Measurements from ENCODE around the gene TSFM. TPM values are rescaled to one million over a fixed set of nuclear protein-coding genes. Genes with fewer than 3 reads are reported as not detected.

The TSFM gene
- total RNA-seq, 1 experiment from 2014 or later: 40.7 TPM

DNA sequence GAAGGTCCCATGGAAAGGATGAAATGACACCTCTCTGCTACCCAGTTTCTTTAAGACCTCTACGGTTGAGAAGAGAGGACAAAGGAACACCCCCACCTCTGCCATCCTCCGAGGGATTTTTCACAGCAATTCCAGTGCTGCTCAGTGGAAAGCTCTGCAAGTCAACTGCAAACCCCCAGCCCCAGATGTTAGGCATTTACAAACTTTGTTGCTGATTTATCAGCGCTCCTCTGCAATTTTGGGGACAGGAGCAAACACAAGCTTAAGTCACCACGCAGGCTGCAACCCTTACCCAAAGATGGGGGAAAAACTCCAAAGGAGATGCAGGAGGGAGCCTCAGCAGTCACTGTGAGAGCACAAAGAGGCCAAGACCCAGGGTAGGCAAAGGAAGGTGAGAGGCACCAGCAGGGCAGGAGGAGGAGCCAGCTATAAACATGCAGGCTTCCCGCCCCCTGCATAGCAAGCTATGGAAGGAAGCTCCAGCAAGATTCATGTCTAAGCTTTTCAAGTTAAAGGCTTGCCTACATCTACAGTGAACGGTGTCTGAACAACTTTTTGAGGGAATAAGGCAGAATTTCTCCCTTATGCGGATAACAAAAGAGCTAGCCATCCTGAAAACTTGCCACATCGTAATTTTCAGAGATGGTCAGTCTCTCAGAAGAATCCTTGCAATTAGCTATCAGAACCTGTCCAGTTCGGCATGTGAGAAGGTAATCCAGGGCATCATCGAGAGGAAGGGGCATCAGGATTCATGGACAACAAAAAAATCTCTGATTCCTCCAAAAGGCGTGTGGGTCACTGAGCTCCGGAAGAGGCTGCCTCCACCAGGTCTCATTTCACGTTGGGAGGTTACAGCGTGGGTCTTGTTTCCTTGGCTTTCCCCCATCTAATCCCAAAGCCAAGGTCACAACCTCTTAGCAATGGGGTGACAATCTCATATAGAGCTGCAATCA, 60.0 kb downstream of the TSFM start:
- Histone ChIP-seq H3K27ac (ENCODE audit: low read length) (no peak overlapping the region), H3K9me2 (replicated peaks; ENCODE audit: insufficient read depth, low read length) (no peaks in the 10 kb centered on the region), H3K9me3 (ENCODE audit: low read length) (no peaks in the 10 kb centered on the region), H3K4me1 (ENCODE audit: low read length) (peaks cover 35% of the 10 kb centered on the region), H3K4me3 (ENCODE audit: low read length) (no peak overlapping the region), H3K79me2 (ENCODE audit: low read length) (no peaks in the 10 kb centered on the region), H3K36me3 (ENCODE audit: insufficient read depth, low read length) (no peaks in the 10 kb centered on the region), H2AFZ (ENCODE audit: low read length) (no peak overlapping the region), H3K27me3 (ENCODE audit: low read length) (no peaks in the 10 kb centered on the region), H3K4me2 (ENCODE audit: low read depth, low read length, poor library complexity, severe bottlenecking) (no peak overlapping the region), H3K9ac (ENCODE audit: low read length) (no peak overlapping the region), H4K20me1 (ENCODE audit: insufficient read depth, low read depth, low read length) (peaks cover 31% of the 10 kb centered on the region; the same call in 1 of the 2 replicates)
- peak; percentile 49 for DNase-seq

DNA sequence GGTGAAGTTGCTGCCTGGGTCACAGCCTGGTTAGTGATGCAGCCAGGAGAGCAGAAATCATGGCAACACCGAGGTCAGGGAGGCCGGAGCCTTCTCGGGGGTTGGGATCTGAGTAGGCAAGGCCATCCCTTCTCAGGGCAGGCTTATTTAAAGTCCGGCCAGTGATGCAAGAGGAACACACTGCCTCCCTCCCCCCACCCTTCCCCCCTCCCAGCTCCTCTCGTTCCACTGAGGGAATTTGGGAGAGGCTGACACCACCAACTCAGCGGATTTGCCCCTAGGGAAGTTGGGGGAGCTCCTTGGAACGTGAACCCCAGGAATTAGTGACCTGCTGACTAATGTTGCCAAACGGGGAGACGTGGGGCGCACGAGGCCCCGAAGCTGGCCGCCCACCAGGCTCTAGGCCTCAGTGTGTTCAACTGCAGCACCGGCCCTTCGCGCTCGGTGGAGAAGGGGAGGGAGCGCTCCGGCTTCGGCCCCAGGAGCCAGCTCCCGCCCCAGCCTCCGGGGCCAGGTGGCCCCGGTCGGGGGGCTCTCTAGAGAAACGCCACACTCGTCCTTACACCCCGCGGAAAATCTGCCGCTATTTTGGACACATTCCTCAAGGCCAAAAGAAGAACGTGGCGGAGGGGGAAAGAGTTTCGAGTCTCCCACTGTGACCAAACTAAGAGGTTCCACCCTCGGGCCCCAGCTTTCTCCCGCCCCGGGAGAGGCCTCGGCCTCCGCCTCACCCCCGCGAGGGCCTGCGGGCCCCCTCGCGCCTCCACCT, 62.3 kb downstream of the TSFM start:
- no peak overlapping the region for H3K27ac ChIP-seq (ENCODE audit: low read length)
- H3K9ac ChIP-seq (ENCODE audit: low read length): peak overlapping the region; percentile 84
- peaks cover 35% of the 10 kb centered on the region for H3K4me1 ChIP-seq (ENCODE audit: low read length)
- no peaks in the 10 kb centered on the region for H3K36me3 ChIP-seq (ENCODE audit: insufficient read depth, low read length)
- peaks cover 26% of the 10 kb centered on the region; the same call in 1 of the 2 replicates for H4K20me1 ChIP-seq (ENCODE audit: insufficient read depth, low read depth, low read length)
- no peaks in the 10 kb centered on the region for H3K9me2 ChIP-seq (replicated peaks; ENCODE audit: insufficient read depth, low read length)
- H3K4me2 ChIP-seq (ENCODE audit: low read depth, low read length, poor library complexity, severe bottlenecking): peak overlapping the region; percentile 98
- peak overlapping the region; percentile 96 for H3K4me3 ChIP-seq (ENCODE audit: low read length)
- H3K9me3 ChIP-seq (ENCODE audit: low read length): no peaks in the 10 kb centered on the region
- peak; percentile 51 for DNase-seq
- peak overlapping the region; percentile 94; the same call in 1 of the 2 replicates for H2AFZ ChIP-seq (ENCODE audit: low read length)
- H3K27me3 ChIP-seq (ENCODE audit: low read length): no peaks in the 10 kb centered on the region
- H3K79me2 ChIP-seq (ENCODE audit: low read length): no peaks in the 10 kb centered on the region

GRCh38 chr12:57845478-57846284, 63.1 kb downstream of the TSFM start:
- Histone ChIP-seq H3K9me3 (ENCODE audit: low read length) (no peaks in the 10 kb centered on the region), H4K20me1 (ENCODE audit: insufficient read depth, low read depth, low read length) (peaks cover 21% of the 10 kb centered on the region; the same call in 1 of the 2 replicates), H3K79me2 (ENCODE audit: low read length) (no peaks in the 10 kb centered on the region), H3K4me2 (ENCODE audit: low read depth, low read length, poor library complexity, severe bottlenecking) (peak overlapping the region; percentile 98), H3K9ac (ENCODE audit: low read length) (peak overlapping the region; percentile 84), H3K27me3 (ENCODE audit: low read length) (no peaks in the 10 kb centered on the region), H2AFZ (ENCODE audit: low read length) (peak overlapping the region; percentile 94), H3K27ac (ENCODE audit: low read length) (no peak overlapping the region), H3K36me3 (ENCODE audit: insufficient read depth, low read length) (no peaks in the 10 kb centered on the region), H3K9me2 (replicated peaks; ENCODE audit: insufficient read depth, low read length) (no peaks in the 10 kb centered on the region), H3K4me1 (ENCODE audit: low read length) (peaks cover 35% of the 10 kb centered on the region), H3K4me3 (ENCODE audit: low read length) (peak overlapping the region; percentile 96)
- peak; percentile 68 for DNase-seq

DNA sequence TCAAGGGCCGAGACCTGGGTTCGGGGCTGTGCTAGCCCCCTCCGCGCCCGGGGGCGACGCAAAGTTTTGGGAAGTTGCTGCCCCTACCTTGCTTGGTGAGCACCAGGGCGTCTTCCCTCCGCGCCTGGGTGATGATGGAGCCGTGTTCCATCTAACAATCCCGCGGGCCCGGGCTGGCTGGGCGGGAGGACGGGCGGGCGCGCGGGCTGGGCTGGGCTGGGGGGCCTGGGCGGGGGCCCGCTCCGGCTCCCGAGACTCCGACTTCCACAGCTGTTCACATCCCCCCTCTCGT, 63.6 kb downstream of the TSFM start:
- DNase-seq: peak; percentile 59
- Histone ChIP-seq H3K9me3 (ENCODE audit: low read length) (no peaks in the 10 kb centered on the region), H3K9me2 (replicated peaks; ENCODE audit: insufficient read depth, low read length) (no peaks in the 10 kb centered on the region), H3K4me2 (ENCODE audit: low read depth, low read length, poor library complexity, severe bottlenecking) (peak overlapping the region; percentile 98), H3K4me1 (ENCODE audit: low read length) (peaks cover 35% of the 10 kb centered on the region), H3K4me3 (ENCODE audit: low read length) (peak overlapping the region; percentile 96), H4K20me1 (ENCODE audit: insufficient read depth, low read depth, low read length) (peaks cover 17% of the 10 kb centered on the region; the same call in 1 of the 2 replicates), H3K9ac (ENCODE audit: low read length) (peak overlapping the region; percentile 84), H3K79me2 (ENCODE audit: low read length) (no peaks in the 10 kb centered on the region), H3K27ac (ENCODE audit: low read length) (no peak overlapping the region), H3K27me3 (ENCODE audit: low read length) (no peaks in the 10 kb centered on the region), H2AFZ (ENCODE audit: low read length) (peak overlapping the region; percentile 94), H3K36me3 (ENCODE audit: insufficient read depth, low read length) (no peaks in the 10 kb centered on the region)

GRCh38 chr12:57846577-57847319, 64.2 kb downstream of the TSFM start, which contains the start of gene CTDSP2:
CTDSP2 (minus strand) TSS chr12:57846729; CDS start chr12:57846435, 294 bp downstream.
- DNase-seq: peak; percentile 96
- no peak within 1 kb of the TSS for H3K27ac ChIP-seq (ENCODE audit: low read length)

More at GRCh38 chr12:57846577-57847319, 64.2 kb downstream of the TSFM start, which contains the start of gene CTDSP2:
- Histone ChIP-seq H3K9me2 (replicated peaks; ENCODE audit: insufficient read depth, low read length) (no peaks in the 10 kb centered on the region), H3K9ac (ENCODE audit: low read length) (peak within 1 kb of the TSS; percentile 84), H3K4me2 (ENCODE audit: low read depth, low read length, poor library complexity, severe bottlenecking) (peak within 1 kb of the TSS; percentile 98), H3K36me3 (ENCODE audit: insufficient read depth, low read length) (no peaks in the 10 kb centered on the region), H3K4me3 (ENCODE audit: low read length) (peak within 1 kb of the TSS; percentile 96), H3K4me1 (ENCODE audit: low read length) (peaks cover 35% of the 10 kb centered on the region), H3K79me2 (ENCODE audit: low read length) (no peaks in the 10 kb centered on the region), H2AFZ (ENCODE audit: low read length) (peak within 1 kb of the TSS; percentile 94), H4K20me1 (ENCODE audit: insufficient read depth, low read depth, low read length) (peaks cover 11% of the 10 kb centered on the region; the same call in 1 of the 2 replicates), H3K9me3 (ENCODE audit: low read length) (no peaks in the 10 kb centered on the region), H3K27me3 (ENCODE audit: low read length) (no peaks in the 10 kb centered on the region)

Small RNAs within 50 kb of the gene (small RNA-seq; reads per million reads assigned to genes)
- gene MIR26A2 (0.16 reads per million), gene RNU6-1083P (not detected)

Other genes with a start within 250 kb of the TSFM start
- gene DCTN2, start 235.6 kb upstream of the TSFM start, total RNA-seq (2014; rRNA removed; shearing (Covaris generic); ENCODE audit: low replicate concordance): 77.9 and 123 TPM in 2 replicates
- 21.5 and 24.0 TPM in 2 replicates for gene KIF5A, start 232.7 kb upstream of the TSFM start, total RNA-seq (2014; rRNA removed; shearing (Covaris generic); ENCODE audit: low replicate concordance)
- 9.3 and 23.9 TPM in 2 replicates for gene PIP4K2C, start 191.6 kb upstream of the TSFM start, total RNA-seq (2014; rRNA removed; shearing (Covaris generic); ENCODE audit: low replicate concordance)
- 16.8 and 22.9 TPM in 2 replicates for gene DTX3, start 178.0 kb upstream of the TSFM start, total RNA-seq (2014; rRNA removed; shearing (Covaris generic); ENCODE audit: low replicate concordance)
- gene ARHGEF25, start 171.4 kb upstream of the TSFM start, total RNA-seq (2014; rRNA removed; shearing (Covaris generic); ENCODE audit: low replicate concordance): 0.87 TPM in 1 of 2 replicates, not detected in the other
- 0.58 and 0.63 TPM in 2 replicates for gene B4GALNT1, start 149.6 kb upstream of the TSFM start, total RNA-seq (2014; rRNA removed; shearing (Covaris generic); ENCODE audit: low replicate concordance)
- 72.6 and 120 TPM in 2 replicates for gene OS9, start 88.7 kb upstream of the TSFM start, total RNA-seq (2014; rRNA removed; shearing (Covaris generic); ENCODE audit: low replicate concordance)
- 6.7 and 12.0 TPM in 2 replicates for gene AGAP2, start 44.0 kb upstream of the TSFM start, total RNA-seq (2014; rRNA removed; shearing (Covaris generic); ENCODE audit: low replicate concordance)
- 33.3 and 42.7 TPM in 2 replicates for gene TSPAN31, start 37.7 kb upstream of the TSFM start, total RNA-seq (2014; rRNA removed; shearing (Covaris generic); ENCODE audit: low replicate concordance)
- 154 and 164 TPM in 2 replicates for gene CDK4, start 30.5 kb upstream of the TSFM start, total RNA-seq (2014; rRNA removed; shearing (Covaris generic); ENCODE audit: low replicate concordance)
- gene MARCHF9, start 27.7 kb upstream of the TSFM start, total RNA-seq (2014; rRNA removed; shearing (Covaris generic); ENCODE audit: low replicate concordance): 30.3 and 45.9 TPM in 2 replicates
- gene CYP27B1, start 15.7 kb upstream of the TSFM start, total RNA-seq (2014; rRNA removed; shearing (Covaris generic); ENCODE audit: low replicate concordance): 0.86 and 3.5 TPM in 2 replicates
- 11.9 and 17.4 TPM in 2 replicates for gene METTL1, start 10.7 kb upstream of the TSFM start, total RNA-seq (2014; rRNA removed; shearing (Covaris generic); ENCODE audit: low replicate concordance)
- gene EEF1AKMT3, start 10.2 kb upstream of the TSFM start, total RNA-seq (2014; rRNA removed; shearing (Covaris generic); ENCODE audit: low replicate concordance): 4.1 and 5.5 TPM in 2 replicates
- gene AVIL, start 35.9 kb downstream of the TSFM start, total RNA-seq (2014; rRNA removed; shearing (Covaris generic); ENCODE audit: low replicate concordance): 1.7 TPM in 1 of 2 replicates, not detected in the other
- 10.9 and 14.2 TPM in 2 replicates for gene CTDSP2, start 63.9 kb downstream of the TSFM start, total RNA-seq (2014; rRNA removed; shearing (Covaris generic); ENCODE audit: low replicate concordance)
- gene ATP23, start 158.8 kb downstream of the TSFM start, total RNA-seq (2014; rRNA removed; shearing (Covaris generic); ENCODE audit: low replicate concordance): 13.1 and 36.3 TPM in 2 replicates